ENCODE data around the gene HDAC11. TPM values are rescaled to one million over a fixed set of nuclear protein-coding genes. Genes with fewer than 3 reads are reported as not detected.

Gene HDAC11
- total and polyA plus RNA-seq, 2 of the 13 experiments (the other 11 are each of a cell fraction or from before 2014, with no cell fraction given), result 13.7 to 33.1 TPM

DNA sequence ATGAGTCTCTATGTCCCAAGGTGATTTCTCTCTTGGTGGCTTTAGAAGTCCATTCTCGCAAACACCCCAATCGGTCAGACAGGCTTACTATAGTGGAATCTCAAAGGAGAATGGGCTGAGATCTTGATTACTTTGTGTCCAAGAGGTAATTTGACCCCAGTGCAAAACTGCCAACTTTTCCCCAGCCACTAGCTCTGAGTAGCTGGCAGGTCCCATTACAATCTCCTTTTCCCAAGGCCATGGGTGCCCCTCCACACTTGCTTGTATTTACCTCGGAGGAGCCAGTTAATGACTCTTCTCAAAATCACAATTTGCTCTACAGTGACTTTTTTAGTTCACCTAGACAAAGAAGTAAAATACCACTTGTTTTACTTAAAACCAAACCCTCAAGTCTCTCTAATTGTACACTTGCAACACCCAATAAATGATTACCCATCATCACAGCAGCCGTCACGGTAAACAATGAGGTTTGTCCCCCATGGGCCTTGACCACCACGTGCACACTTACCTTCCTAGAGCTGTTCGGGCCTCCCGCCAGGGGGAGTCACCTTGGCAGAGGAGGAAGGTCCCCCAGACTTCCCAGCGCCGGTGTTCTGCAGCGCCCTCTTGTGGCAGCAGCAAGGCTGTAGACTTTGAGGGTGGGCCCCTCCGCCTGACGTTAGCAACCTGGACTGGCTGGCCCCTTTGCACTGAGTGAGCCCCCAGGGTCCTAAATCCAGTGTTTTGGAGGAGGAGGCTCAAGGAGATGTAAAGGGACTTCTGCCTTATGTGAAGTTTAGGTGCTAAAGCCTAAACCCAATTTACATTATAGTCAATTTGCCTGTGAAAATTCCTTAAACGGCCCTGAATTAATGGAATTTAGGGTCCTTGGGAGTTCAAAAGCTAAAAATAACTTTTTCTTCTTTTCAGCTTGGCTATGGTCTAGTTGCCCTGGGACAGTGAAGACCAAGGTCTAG, 18.7 kb upstream of the HDAC11 start (continued):
- TF ChIP-seq, protein P1, sequence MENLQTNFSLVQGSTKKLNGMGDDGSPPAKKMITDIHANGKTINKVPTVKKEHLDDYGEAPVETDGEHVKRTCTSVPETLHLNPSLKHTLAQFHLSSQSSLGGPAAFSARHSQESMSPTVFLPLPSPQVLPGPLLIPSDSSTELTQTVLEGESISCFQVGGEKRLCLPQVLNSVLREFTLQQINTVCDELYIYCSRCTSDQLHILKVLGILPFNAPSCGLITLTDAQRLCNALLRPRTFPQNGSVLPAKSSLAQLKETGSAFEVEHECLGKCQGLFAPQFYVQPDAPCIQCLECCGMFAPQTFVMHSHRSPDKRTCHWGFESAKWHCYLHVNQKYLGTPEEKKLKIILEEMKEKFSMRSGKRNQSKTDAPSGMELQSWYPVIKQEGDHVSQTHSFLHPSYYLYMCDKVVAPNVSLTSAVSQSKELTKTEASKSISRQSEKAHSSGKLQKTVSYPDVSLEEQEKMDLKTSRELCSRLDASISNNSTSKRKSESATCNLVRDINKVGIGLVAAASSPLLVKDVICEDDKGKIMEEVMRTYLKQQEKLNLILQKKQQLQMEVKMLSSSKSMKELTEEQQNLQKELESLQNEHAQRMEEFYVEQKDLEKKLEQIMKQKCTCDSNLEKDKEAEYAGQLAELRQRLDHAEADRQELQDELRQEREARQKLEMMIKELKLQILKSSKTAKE (CRISPR knock-in tag; IDR thresholded peaks at IDR 0.05; ENCODE audit: borderline replicate concordance), result no peak
- TF ChIP-seq MIER3 (CRISPR knock-in tag; IDR thresholded peaks at IDR 0.05; ENCODE audit: borderline replicate concordance) (peak; percentile 89), NR1H2 (CRISPR knock-in tag; IDR thresholded peaks at IDR 0.05; ENCODE audit: borderline replicate concordance, low read depth) (no peak), NCOR1 (IDR thresholded peaks at IDR 0.05; ENCODE audit: borderline replicate concordance, low read length) (no peak), POGZ (CRISPR knock-in tag; IDR thresholded peaks at IDR 0.05) (peak; percentile 91), AGO1 (IDR thresholded peaks at IDR 0.05; ENCODE audit: low read depth, low read length, poor library complexity, severe bottlenecking) (no peak), SMYD3 (CRISPR knock-in tag; IDR thresholded peaks at IDR 0.05) (peak; percentile 75; the same call in 1 of the 2 replicates), SIN3B (IDR thresholded peaks at IDR 0.05; ENCODE audit: low read length) (no peak; the same call in 1 of the 2 replicates), CREM (IDR thresholded peaks at IDR 0.05) (0 out of 2 replicates have a peak, but pooled peaks have one; percentile 46), CREM (CRISPR knock-in tag; IDR thresholded peaks at IDR 0.05) (no peak), RFXANK (CRISPR knock-in tag; IDR thresholded peaks at IDR 0.05) (0 out of 2 replicates have a peak, but pooled peaks have one; percentile 59), ZFP90 (CRISPR knock-in tag; IDR thresholded peaks at IDR 0.05; ENCODE audit: borderline replicate concordance) (no peak), PHF20 (CRISPR knock-in tag; IDR thresholded peaks at IDR 0.05) (no peak; the same call in 1 of the 2 replicates), ZSCAN31 (CRISPR knock-in tag; IDR thresholded peaks at IDR 0.05; ENCODE audit: low read depth) (peak; percentile 75), ZNF879 (CRISPR knock-in tag; IDR thresholded peaks at IDR 0.05) (no peak), ZNF543 (CRISPR knock-in tag; IDR thresholded peaks at IDR 0.05) (no peak), MXD4 (CRISPR knock-in tag; IDR thresholded peaks at IDR 0.05) (peak; percentile 83), ZSCAN29 (CRISPR knock-in tag; conservative IDR thresholded peaks at IDR 0.05) (no peak), ZFP1 (CRISPR knock-in tag; IDR thresholded peaks at IDR 0.05) (no peak), ZNF292 (CRISPR knock-in tag; IDR thresholded peaks at IDR 0.05; ENCODE audit: borderline replicate concordance, low read depth) (peak; percentile 36; the same call in 1 of the 2 replicates), NFE2L2 (IDR thresholded peaks at IDR 0.05; ENCODE audit: low read length) (no peak; the same call in 1 of the 2 replicates), POLR2AphosphoS5 (IDR thresholded peaks at IDR 0.05; ENCODE audit: low read depth, low read length) (no peak), ZNF546 (CRISPR knock-in tag; conservative IDR thresholded peaks at IDR 0.05) (no peak)
- TF ChIP-seq, protein P2, sequence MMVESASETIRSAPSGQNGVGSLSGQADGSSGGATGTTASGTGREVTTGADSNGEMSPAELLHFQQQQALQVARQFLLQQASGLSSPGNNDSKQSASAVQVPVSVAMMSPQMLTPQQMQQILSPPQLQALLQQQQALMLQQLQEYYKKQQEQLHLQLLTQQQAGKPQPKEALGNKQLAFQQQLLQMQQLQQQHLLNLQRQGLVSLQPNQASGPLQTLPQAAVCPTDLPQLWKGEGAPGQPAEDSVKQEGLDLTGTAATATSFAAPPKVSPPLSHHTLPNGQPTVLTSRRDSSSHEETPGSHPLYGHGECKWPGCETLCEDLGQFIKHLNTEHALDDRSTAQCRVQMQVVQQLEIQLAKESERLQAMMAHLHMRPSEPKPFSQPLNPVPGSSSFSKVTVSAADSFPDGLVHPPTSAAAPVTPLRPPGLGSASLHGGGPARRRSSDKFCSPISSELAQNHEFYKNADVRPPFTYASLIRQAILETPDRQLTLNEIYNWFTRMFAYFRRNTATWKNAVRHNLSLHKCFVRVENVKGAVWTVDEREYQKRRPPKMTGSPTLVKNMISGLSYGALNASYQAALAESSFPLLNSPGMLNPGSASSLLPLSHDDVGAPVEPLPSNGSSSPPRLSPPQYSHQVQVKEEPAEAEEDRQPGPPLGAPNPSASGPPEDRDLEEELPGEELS (CRISPR knock-in tag; IDR thresholded peaks at IDR 0.05), result peak; percentile 35; the same call in 1 of the 2 replicates

Data from HepG2 (cell line).